ENCODE measurements around the gene SLC35F4.

Gene SLC35F4

GRCh38 chr14:57870686-57871457 is 5.0 kb upstream of the SLC35F4 start:
- no peaks in the 10 kb centered on the region for H3K27me3 ChIP-seq (ENCODE audit: insufficient read depth, low read length, poor library complexity, severe bottlenecking)
- H3K9me2 ChIP-seq (replicated peaks; ENCODE audit: low read depth, low read length) = no peaks in the 10 kb centered on the region
- H3K4me1 ChIP-seq (ENCODE audit: insufficient read depth, low read length, poor library complexity, severe bottlenecking) = no peaks in the 10 kb centered on the region
- H3K79me2 ChIP-seq (ENCODE audit: insufficient read depth, low read length) = no peaks in the 10 kb centered on the region
- H3K4me3 ChIP-seq (ENCODE audit: low read length, poor library complexity, severe bottlenecking) = no peak overlapping the region
- H3K9me3 ChIP-seq (ENCODE audit: insufficient read depth, low read depth, low read length) = no peaks in the 10 kb centered on the region
- TF ChIP-seq CTCF (conservative IDR thresholded peaks at IDR 0.05; ENCODE audit: low read length) (no peak), EZH2phosphoT487 (IDR thresholded peaks at IDR 0.05; ENCODE audit: borderline replicate concordance) (no peak)
- no peaks in the 10 kb centered on the region for H3F3A ChIP-seq (ENCODE audit: low read depth)
- no peaks in the 10 kb centered on the region for H4K20me1 ChIP-seq (ENCODE audit: insufficient read depth, low read length, poor library complexity, severe bottlenecking)
- no peak overlapping the region for H3K9ac ChIP-seq (ENCODE audit: low read depth, low read length, poor library complexity, severe bottlenecking)
- no peak overlapping the region for H3K4me2 ChIP-seq (ENCODE audit: low read depth, low read length, poor library complexity, severe bottlenecking)
- H2AFZ ChIP-seq (ENCODE audit: low read length) = no peak overlapping the region
- no peaks in the 10 kb centered on the region for H3K36me3 ChIP-seq (ENCODE audit: insufficient read depth, low read length)

DNA sequence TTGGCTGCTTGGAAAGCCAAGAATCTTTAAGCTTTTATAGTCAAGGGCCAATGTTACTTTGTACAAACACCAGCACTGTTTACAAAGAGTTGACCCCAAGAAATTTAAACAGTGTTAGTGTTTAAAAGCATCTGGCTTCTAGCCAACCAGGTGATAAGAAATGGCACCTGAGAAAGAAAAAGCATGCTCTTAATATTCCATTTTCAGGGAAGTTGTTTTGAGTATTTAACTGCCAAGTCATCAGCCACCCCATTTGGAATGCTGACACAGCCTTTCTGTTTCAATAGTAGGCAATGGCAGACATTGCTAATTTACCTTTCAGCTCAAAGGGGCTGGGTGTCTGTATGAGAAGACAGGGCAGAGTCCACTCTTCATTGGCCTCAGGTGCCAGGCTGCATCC is 3.7 kb upstream of the SLC35F4 start:
- Histone ChIP-seq H3K4me3 (ENCODE audit: low read length, poor library complexity, severe bottlenecking) (no peak overlapping the region), H3K9me2 (replicated peaks; ENCODE audit: low read depth, low read length) (no peaks in the 10 kb centered on the region), H3K4me1 (ENCODE audit: insufficient read depth, low read length, poor library complexity, severe bottlenecking) (no peaks in the 10 kb centered on the region), H3K79me2 (ENCODE audit: insufficient read depth, low read length) (no peaks in the 10 kb centered on the region), H3K36me3 (ENCODE audit: insufficient read depth, low read length) (no peaks in the 10 kb centered on the region), H3K9ac (ENCODE audit: low read depth, low read length, poor library complexity, severe bottlenecking) (no peak overlapping the region), H3K27me3 (ENCODE audit: insufficient read depth, low read length, poor library complexity, severe bottlenecking) (no peaks in the 10 kb centered on the region), H2AFZ (ENCODE audit: low read length) (no peak overlapping the region), H3K9me3 (ENCODE audit: insufficient read depth, low read depth, low read length) (no peaks in the 10 kb centered on the region), H4K20me1 (ENCODE audit: insufficient read depth, low read length, poor library complexity, severe bottlenecking) (no peaks in the 10 kb centered on the region), H3K4me2 (ENCODE audit: low read depth, low read length, poor library complexity, severe bottlenecking) (no peak overlapping the region), H3F3A (ENCODE audit: low read depth) (no peaks in the 10 kb centered on the region)
- TF ChIP-seq CTCF (conservative IDR thresholded peaks at IDR 0.05; ENCODE audit: low read length) = no peak

DNA sequence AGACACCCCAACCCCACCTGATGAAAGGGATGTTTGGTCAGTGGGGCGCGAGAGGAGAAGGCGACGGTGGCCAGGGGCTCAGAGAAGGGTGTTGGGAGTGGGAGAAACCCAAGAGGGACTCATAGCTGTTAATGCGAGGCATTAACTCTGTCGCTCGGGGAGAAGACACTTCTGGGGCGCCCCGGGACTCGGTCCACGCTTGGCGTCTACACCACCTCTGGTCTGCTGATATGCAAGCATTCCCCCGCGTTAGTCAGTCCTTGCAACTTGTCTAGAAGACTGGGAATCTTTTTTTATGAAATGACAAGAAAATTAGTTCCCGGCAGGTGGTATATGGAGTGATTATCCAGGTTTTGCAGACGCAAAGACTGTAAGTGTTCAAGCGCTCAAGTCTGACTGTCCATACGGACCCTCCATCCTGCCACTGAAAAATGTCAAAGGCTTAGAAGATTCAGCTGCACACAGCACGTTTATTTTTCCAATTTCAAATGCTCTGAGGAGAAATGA is 360 bp upstream of the SLC35F4 start:
- Histone ChIP-seq H3K9ac (ENCODE audit: low read depth, low read length, poor library complexity, severe bottlenecking) (no peak overlapping the region), H3K27me3 (ENCODE audit: insufficient read depth, low read length, poor library complexity, severe bottlenecking) (no peaks in the 10 kb centered on the region), H3K9me2 (replicated peaks; ENCODE audit: low read depth, low read length) (no peaks in the 10 kb centered on the region), H3K4me3 (ENCODE audit: low read length, poor library complexity, severe bottlenecking) (no peak overlapping the region), H4K20me1 (ENCODE audit: insufficient read depth, low read length, poor library complexity, severe bottlenecking) (no peaks in the 10 kb centered on the region), H3K79me2 (ENCODE audit: insufficient read depth, low read length) (no peaks in the 10 kb centered on the region), H3K4me2 (ENCODE audit: low read depth, low read length, poor library complexity, severe bottlenecking) (no peak overlapping the region), H2AFZ (ENCODE audit: low read length) (no peak overlapping the region), H3K4me1 (ENCODE audit: insufficient read depth, low read length, poor library complexity, severe bottlenecking) (no peaks in the 10 kb centered on the region), H3F3A (ENCODE audit: low read depth) (no peaks in the 10 kb centered on the region), H3K9me3 (ENCODE audit: insufficient read depth, low read depth, low read length) (no peaks in the 10 kb centered on the region), H3K36me3 (ENCODE audit: insufficient read depth, low read length) (no peaks in the 10 kb centered on the region)
- TF ChIP-seq CTCF (conservative IDR thresholded peaks at IDR 0.05; ENCODE audit: low read length) (no peak), EZH2phosphoT487 (IDR thresholded peaks at IDR 0.05; ENCODE audit: borderline replicate concordance) (no peak)
